Gastroesophageal sphincter (tissue), 4 donors: Measurements from ENCODE around the gene CERKL. TPM values are rescaled to one million over a fixed set of nuclear protein-coding genes. Genes with fewer than 3 reads are reported as not detected.

ENCODE experiments used
- ATAC-seq: fragments of 150-250 bp; one replicate; pipeline ENCODE4 v1.9.1; 2016; ENCODE audit warnings: mild to moderate bottlenecking, moderate library complexity
- H3K27ac ChIP-seq, 4 donors: fragments of 200-600 bp; sonication (generic) in 3 of 4; 1 replicate in 3 of 4; 2 replicates in 1 of 4; pipeline ENCODE4 v1.5.1; 2016 to 2019
- H3K27me3 ChIP-seq: fragments of 200-600 bp; sonication (generic); one replicate; pipeline ENCODE4 v1.5.1; 2019
- H3K36me3 ChIP-seq, 2 donors: fragments of 200-600 bp; sonication (generic); one replicate each; pipeline ENCODE4 v1.5.1; 2019; ENCODE audit warnings: control low read depth in 1 of 2
- H3K4me1 ChIP-seq, 3 donors: fragments of 200-600 bp; sonication (generic); 1 replicate in 2 of 3; 2 replicates in 1 of 3; pipeline ENCODE4 v1.5.1; 2016 to 2019; ENCODE audit warnings: control low read depth in 2 of 3
- H3K4me3 ChIP-seq, 2 donors: fragments of 200-600 bp; sonication (generic); one replicate each; pipeline ENCODE4 v1.5.1; 2019; ENCODE audit warnings: mild to moderate bottlenecking in 1 of 2, moderate library complexity in 1 of 2
- H3K9me3 ChIP-seq, 3 donors: fragments of 200-600 bp; sonication (generic); one replicate each; pipeline ENCODE4 v1.5.1; 2017 to 2019; ENCODE audit warnings: control low read depth in 2 of 3
- CTCF ChIP-seq, 4 experiments: fragments of 200-600 bp in 2 of 4; fragments of 450-650 bp in 2 of 4; sonication (generic) in 1 of 4; IDR thresholded peaks; one replicate each; pipeline ENCODE4 v1.5.1; 2017 to 2019; ENCODE audit warnings: antibody characterized with exemption in 4 of 4, mild to moderate bottlenecking in 2 of 4, moderate library complexity in 2 of 4
- EP300 ChIP-seq: sonication (generic); formaldehyde crosslinking; IDR thresholded peaks from one replicate; pipeline ENCODE4 v1.6.1; 2017; ENCODE audit warnings: antibody characterized with exemption, mild to moderate bottlenecking
- POLR2A ChIP-seq, 2 donors: fragments of 450-650 bp; IDR thresholded peaks; one replicate each; pipeline ENCODE4 v1.6.1; 2017; ENCODE audit warnings: antibody characterized with exemption in 2 of 2, mild to moderate bottlenecking in 2 of 2, moderate library complexity in 1 of 2
- POLR2AphosphoS5 ChIP-seq: sonication (generic); formaldehyde crosslinking; IDR thresholded peaks from one replicate; pipeline ENCODE4 v1.6.1; 2017; ENCODE audit warnings: antibody characterized with exemption
- WGBS, 2 donors: methylation state at CpG; one replicate each; pipeline ENCODE4 v1.1.5; 2018; ENCODE audit warnings: low coverage in 1 of 2; 5-methylcytosine and 5-hydroxymethylcytosine counted together
- total RNA-seq, 4 donors: library from RNA; depleted of rRNA; stranded (reverse); fragments of >200 nt; gene quantifications; one replicate each; pipeline ENCODE4 v1.1.0, GENCODE V29; 2016

CERKL gene
- total RNA-seq, 4 donors from 2014 or later = 0.78 TPM; not detected in 3

GRCh38 chr2:181667234-181667633 lies 10.3 kb upstream of the CERKL start:
- Histone ChIP-seq H3K9me3 (peaks cover 0 to 18% (median 0%) of the 10 kb centered on the region in 3 donors), H3K4me3 (no peak overlapping the region), H3K27me3 (peaks cover 13% of the 10 kb centered on the region), H3K27ac (no peak overlapping the region), H3K4me1 (no peaks in the 10 kb centered on the region), H3K36me3 (no peaks in the 10 kb centered on the region)
- WGBS, 2 donors = 69 to 75% methylated on average over 1 of the region's 1 CpG
- TF ChIP-seq EP300 (no peak), POLR2A (IDR thresholded peaks at IDR 0.05) (no peak), CTCF (IDR thresholded peaks at IDR 0.05) (no peak)
- no peak for ATAC-seq

- TF ChIP-seq EP300 (no peak), CTCF (IDR thresholded peaks at IDR 0.05) (no peak), POLR2A (IDR thresholded peaks at IDR 0.05) (no peak), POLR2AphosphoS5 (no peak)
- Histone ChIP-seq H3K9me3 (peaks cover 0 to 18% (median 0%) of the 10 kb centered on the region in 3 donors), H3K36me3 (no peaks in the 10 kb centered on the region), H3K4me1 (peaks cover 0 to 3% (median 0%) of the 10 kb centered on the region in 3 donors), H3K27me3 (peaks cover 12% of the 10 kb centered on the region), H3K27ac (no peak overlapping the region), H3K4me3 (no peak overlapping the region)
- 86 to 100% methylated on average over 2 of the region's 2 CpGs for WGBS, 2 donors
- no peak for ATAC-seq
Observed at GRCh38 chr2:181662287-181662686, 5.4 kb upstream of the CERKL start.

GRCh38 chr2:181660181-181660580 lies 3.3 kb upstream of the CERKL start:
- peaks cover 0 to 17% (median 7%) of the 10 kb centered on the region in 3 donors for H3K4me1 ChIP-seq
- peaks cover 21% of the 10 kb centered on the region for H3K27me3 ChIP-seq
- H3K4me3 ChIP-seq = no peak overlapping the region
- ATAC-seq = no peak
- H3K27ac ChIP-seq = no peak overlapping the region
- no peaks in the 10 kb centered on the region for H3K36me3 ChIP-seq
- TF ChIP-seq POLR2AphosphoS5 = no peak
- TF ChIP-seq CTCF (IDR thresholded peaks at IDR 0.05) = no peak
- TF ChIP-seq POLR2A (IDR thresholded peaks at IDR 0.05) = no peak
- TF ChIP-seq EP300 = no peak
- 59 to 61% methylated on average over 2 to 3 of the region's 3 CpGs for WGBS, 2 donors
- H3K9me3 ChIP-seq = peaks cover 0 to 1% (median 0%) of the 10 kb centered on the region in 3 donors

- Histone ChIP-seq H3K4me3 (no peak overlapping the region), H3K36me3 (no peaks in the 10 kb centered on the region), H3K9me3 (no peaks in the 10 kb centered on the region), H3K27ac (no peak overlapping the region), H3K27me3 (peaks cover 21% of the 10 kb centered on the region), H3K4me1 (peaks cover 0 to 17% (median 7%) of the 10 kb centered on the region in 3 donors)
- no peak for ATAC-seq
- no peak for TF ChIP-seq POLR2A (IDR thresholded peaks at IDR 0.05)
- TF ChIP-seq EP300 = no peak
- no peak for TF ChIP-seq POLR2AphosphoS5
- no peak for TF ChIP-seq CTCF (IDR thresholded peaks at IDR 0.05)
- 66 to 85% methylated on average over 3 to 4 of the region's 4 CpGs for WGBS, 2 donors
Observed at GRCh38 chr2:181658444-181658843, 1.5 kb upstream of the CERKL start.

- no peak for TF ChIP-seq EP300
- TF ChIP-seq POLR2AphosphoS5 = no peak
- TF ChIP-seq CTCF (IDR thresholded peaks at IDR 0.05) = no peak
- no peak for TF ChIP-seq POLR2A (IDR thresholded peaks at IDR 0.05)
- Histone ChIP-seq H3K27ac (no peak overlapping the region), H3K27me3 (peaks cover 21% of the 10 kb centered on the region), H3K9me3 (no peaks in the 10 kb centered on the region), H3K36me3 (no peaks in the 10 kb centered on the region), H3K4me3 (peak overlapping the region in 1 of 2 donors; percentile 60), H3K4me1 (peaks cover 0 to 17% (median 7%) of the 10 kb centered on the region in 3 donors)
- ATAC-seq = no peak
- WGBS, 2 donors = 58 to 76% methylated on average over 2 to 4 of the region's 4 CpGs
Observed at GRCh38 chr2:181657379-181657778, 474 bp upstream of the CERKL start.
